Fibroblast of pulmonary artery (primary cell): ENCODE results near the gene GULP1.

Source experiments
- DNase-seq: peaks from one replicate; pipeline ENCODE4 v3.0.0-alpha.2; 2010; ENCODE audit warnings: low read depth
- H3K4me3 ChIP-seq: replicated peaks from 2 replicates; pipeline ENCODE4 v1.5.1; 2011; ENCODE audit warnings: low read depth, mild to moderate bottlenecking, control low read depth, low read length, moderate library complexity
- TF ChIP-seq, protein P1 (sequence below): IDR thresholded peaks from 2 replicates; pipeline ENCODE4 v1.5.1; 2011; ENCODE audit warnings: mild to moderate bottlenecking, control low read depth, low read length, inconsistent platforms; ENCODE audit errors: missing control alignments

GULP1 gene

DNA sequence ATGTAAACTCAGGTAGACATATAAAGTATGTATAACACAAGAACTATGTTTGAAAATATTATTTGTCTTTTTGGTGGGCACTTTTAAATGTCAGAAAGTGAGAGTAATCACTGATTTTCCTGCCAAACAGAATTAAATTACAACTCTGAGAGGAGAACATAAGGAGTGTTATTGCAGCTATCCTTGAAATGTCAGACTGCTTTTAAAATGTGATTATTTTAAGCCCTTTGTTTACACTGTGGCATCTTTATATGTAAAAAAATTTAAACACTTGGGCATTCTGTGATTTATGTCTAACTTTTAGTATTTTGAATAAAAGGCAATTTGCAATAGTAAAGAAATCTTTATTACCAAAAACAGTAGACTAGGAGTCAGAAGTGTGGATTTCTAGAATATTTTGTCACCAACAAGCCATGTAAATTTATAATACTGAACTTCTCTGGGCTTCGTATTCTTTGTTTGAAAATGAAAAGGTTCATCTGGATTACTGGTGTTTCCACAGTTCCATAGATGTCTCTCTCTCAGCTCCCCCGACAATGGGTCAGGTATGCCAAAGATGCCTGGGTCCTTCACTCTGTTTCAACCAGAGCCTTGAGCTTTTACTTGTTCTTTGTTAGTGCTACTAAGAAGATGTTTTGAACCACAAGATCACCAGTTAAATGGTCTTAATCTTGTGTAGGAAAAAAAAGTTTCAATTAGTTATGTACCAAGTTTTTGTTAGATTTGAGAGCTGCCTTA lies 38.8 kb downstream of the GULP1 start:
- no peak overlapping the region for H3K4me3 ChIP-seq

DNA sequence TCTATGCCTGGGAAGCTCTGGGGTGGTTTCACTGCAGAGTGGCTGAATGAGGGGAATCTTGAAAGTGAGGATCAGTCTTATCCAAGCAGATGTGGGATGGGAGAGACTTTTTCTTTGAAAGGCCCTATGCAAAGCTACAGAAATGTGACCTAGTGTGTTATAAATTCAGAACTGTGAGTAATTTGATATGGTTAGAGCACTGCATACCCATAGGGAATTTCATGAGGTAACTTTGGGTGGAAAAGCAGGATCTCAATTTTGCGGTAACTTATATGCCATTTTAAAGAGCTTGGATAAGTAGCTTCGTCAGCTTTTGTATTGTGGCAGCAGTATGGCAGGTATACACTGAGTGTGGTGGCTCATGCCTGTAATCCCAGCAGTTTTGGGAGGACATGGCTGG lies 40.9 kb downstream of the GULP1 start:
- H3K4me3 ChIP-seq = no peak overlapping the region
- TF ChIP-seq, protein P1, sequence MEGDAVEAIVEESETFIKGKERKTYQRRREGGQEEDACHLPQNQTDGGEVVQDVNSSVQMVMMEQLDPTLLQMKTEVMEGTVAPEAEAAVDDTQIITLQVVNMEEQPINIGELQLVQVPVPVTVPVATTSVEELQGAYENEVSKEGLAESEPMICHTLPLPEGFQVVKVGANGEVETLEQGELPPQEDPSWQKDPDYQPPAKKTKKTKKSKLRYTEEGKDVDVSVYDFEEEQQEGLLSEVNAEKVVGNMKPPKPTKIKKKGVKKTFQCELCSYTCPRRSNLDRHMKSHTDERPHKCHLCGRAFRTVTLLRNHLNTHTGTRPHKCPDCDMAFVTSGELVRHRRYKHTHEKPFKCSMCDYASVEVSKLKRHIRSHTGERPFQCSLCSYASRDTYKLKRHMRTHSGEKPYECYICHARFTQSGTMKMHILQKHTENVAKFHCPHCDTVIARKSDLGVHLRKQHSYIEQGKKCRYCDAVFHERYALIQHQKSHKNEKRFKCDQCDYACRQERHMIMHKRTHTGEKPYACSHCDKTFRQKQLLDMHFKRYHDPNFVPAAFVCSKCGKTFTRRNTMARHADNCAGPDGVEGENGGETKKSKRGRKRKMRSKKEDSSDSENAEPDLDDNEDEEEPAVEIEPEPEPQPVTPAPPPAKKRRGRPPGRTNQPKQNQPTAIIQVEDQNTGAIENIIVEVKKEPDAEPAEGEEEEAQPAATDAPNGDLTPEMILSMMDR = no peak
- no peak for DNase-seq

More for the DNA sequence above, 38.8 kb downstream of the GULP1 start:
- TF ChIP-seq, protein P1 = no peak
- DNase-seq = no peak

DNA sequence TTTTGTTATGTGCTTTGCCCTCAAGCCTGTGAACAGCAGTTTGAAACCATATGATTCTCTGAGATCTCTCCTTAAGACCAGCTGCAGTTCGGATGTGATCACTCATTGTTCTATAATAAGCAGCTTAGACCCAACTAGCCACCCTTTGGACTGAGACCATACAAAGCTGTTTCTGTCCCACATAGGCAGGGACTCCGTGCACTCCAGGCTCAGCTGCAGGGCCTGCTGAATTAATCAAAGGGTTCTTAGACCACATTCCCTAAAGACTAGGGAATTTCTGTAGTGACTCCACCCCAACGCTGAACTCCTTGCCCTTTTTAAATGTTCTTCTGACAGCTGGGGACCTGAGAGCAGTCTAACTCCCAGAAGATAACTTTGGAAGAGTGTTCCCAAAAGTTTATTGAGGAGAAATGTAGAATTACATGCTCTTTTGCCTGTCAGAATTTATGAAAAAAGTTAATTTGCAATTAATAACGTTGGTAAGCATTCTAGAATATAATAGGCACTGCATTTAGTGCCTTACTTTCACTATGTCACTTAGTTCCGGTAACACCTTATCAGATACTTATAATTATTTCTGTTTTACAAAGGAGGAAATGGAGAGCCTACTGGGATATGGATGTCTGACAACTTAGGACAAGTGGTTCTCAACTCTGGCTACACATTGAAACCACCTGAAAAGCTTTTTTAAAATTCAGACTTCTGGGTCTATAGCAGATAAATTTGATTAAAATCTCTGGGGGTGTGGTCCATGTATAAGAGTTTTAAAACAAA lies 42.3 kb downstream of the GULP1 start:
- TF ChIP-seq, protein P1 = no peak
- peak; percentile 24 for DNase-seq
- no peak overlapping the region for H3K4me3 ChIP-seq

DNA sequence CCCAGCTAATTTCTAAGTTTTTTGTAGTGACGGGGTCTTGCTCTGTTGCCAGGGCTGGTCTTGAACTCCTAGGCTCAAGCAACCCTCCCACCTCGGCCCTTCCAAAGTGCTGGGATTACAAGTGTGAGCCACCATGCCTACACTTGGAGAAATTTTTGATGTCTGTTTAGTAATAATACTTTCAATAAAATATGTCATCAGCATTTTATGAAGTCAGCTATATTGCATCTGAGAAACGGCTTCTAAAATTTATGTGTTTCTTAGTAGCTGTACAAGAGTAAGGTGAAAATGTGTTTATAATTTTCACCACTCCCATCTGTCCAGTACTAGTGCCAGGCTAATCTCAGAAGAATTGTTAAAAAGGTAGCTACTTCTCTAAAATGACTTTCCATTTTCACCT lies 46.8 kb downstream of the GULP1 start:
- H3K4me3 ChIP-seq = no peak overlapping the region
- TF ChIP-seq, protein P1 = no peak
- no peak for DNase-seq

DNA sequence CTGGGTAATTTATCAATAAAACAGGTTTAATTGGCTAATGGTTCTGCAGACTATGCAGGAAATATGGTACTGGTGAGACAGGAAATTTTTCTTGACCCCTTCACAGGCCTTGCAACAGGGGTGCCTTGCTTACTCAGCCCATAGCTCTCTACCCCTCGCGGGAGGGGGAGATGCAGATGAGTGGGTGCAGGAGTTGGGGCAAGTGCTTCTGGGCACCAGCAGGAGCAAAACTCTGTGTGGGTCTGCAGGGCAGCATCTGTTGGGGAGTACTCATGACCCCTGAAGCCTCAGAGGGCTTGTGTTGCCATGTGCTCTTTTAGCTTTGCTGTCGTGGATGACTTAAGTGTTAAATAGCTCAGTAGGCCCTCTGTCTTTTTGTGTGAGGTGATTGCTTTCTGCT lies 48.6 kb downstream of the GULP1 start:
- no peak for DNase-seq
- H3K4me3 ChIP-seq = no peak overlapping the region
- TF ChIP-seq, protein P1 = no peak

DNA sequence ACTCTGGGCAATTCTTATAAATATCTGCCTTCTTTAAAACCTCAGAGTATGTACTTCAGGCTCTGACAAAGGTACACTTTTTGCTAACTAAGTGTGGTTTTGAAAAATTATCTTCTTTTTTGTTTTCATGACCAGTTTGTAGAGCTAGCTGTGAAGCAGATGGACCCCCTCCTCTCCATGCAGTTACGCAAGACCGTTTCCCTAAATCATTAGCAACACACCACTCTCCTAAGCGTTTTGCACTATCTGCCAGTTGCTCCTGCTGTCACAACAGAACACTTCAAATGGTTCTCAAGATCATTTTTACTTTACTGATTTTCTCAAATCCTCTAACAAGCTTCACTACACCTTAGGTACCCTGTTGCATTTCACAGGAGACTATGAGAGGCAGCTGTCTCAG lies 53.3 kb downstream of the GULP1 start:
- no peak overlapping the region for H3K4me3 ChIP-seq
- TF ChIP-seq, protein P1 = no peak
- no peak for DNase-seq

DNA sequence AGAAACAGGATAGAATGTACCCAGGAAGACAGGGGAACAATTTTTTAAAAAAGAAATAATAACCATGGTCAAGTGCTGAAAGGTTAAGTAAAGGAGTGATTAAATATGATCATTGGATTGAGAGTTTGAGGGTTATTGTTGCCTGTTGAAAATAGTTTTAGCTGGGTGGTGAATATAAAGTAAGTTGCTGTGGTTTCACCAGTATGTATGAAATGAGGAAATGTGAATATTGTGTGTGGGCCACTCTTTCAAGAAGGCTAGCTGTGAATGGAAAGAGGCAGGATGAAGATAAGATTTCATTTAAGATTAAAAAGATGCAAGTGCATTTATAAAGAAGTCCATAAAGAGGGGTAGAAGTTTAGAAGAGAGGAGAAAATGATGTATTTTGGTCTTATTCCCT lies 53.8 kb downstream of the GULP1 start:
- H3K4me3 ChIP-seq = no peak overlapping the region
- DNase-seq = no peak
- TF ChIP-seq, protein P1 = no peak
